Tibial nerve (tissue), 4 donors: ENCODE measurements around the gene CENPP.

ENCODE experiments used
- EP300 ChIP-seq, 2 donors: sonication (generic); formaldehyde crosslinking; IDR thresholded peaks; one replicate each; pipeline ENCODE4 v1.6.1; 2017; ENCODE audit warnings: antibody characterized with exemption in 2 of 2, mild to moderate bottlenecking in 1 of 2
- POLR2A ChIP-seq, 2 donors: fragments of 450-650 bp; IDR thresholded peaks; one replicate each; pipeline ENCODE4 v1.6.1; 2017; ENCODE audit warnings: antibody characterized with exemption in 2 of 2, mild to moderate bottlenecking in 2 of 2, moderate library complexity in 2 of 2
- TF ChIP-seq, protein P1 (sequence below), 5 experiments: fragments of 200-600 bp in 3 of 5; fragments of 450-650 bp in 2 of 5; sonication (generic) in 3 of 5; IDR thresholded peaks; one replicate each; pipeline ENCODE4 v1.5.1; 2016 to 2019; ENCODE audit warnings: antibody characterized with exemption in 5 of 5, mild to moderate bottlenecking in 3 of 5, moderate library complexity in 2 of 5

DNA sequence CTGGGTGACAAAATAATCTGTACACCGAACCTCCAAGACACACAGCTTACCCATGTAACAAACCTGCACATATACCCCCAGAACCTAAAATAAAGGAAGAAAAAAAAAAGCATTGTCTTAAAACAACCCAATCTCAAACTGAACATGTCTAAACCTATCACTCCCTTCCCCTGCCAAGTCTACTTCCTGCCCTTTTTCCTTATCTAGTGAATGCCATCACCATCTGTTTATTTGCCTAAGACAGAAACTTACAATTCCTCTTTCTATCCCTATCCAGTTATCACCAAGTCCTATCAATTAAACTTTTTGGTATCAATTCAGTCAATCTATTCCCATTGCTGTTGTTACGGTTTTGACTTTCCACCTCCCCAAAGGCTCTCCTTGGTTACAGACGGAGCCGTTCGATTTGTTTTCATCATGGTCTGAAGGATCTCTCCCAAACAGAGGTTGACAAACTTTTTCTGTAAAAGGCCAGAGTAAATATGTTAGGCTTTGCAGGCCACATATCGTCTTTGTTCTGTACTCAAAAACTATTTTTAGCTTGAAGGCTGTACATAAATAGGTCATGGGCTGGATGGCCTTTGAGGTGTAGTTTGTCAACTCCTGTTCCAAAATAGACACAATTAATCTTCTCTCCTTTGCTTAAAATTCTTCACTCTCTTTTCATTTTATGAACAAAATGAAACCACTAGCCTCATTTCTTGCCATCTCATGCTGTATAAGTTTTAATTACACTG is 12.7 kb upstream of the CENPP start:
- TF ChIP-seq, protein P1, sequence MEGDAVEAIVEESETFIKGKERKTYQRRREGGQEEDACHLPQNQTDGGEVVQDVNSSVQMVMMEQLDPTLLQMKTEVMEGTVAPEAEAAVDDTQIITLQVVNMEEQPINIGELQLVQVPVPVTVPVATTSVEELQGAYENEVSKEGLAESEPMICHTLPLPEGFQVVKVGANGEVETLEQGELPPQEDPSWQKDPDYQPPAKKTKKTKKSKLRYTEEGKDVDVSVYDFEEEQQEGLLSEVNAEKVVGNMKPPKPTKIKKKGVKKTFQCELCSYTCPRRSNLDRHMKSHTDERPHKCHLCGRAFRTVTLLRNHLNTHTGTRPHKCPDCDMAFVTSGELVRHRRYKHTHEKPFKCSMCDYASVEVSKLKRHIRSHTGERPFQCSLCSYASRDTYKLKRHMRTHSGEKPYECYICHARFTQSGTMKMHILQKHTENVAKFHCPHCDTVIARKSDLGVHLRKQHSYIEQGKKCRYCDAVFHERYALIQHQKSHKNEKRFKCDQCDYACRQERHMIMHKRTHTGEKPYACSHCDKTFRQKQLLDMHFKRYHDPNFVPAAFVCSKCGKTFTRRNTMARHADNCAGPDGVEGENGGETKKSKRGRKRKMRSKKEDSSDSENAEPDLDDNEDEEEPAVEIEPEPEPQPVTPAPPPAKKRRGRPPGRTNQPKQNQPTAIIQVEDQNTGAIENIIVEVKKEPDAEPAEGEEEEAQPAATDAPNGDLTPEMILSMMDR (IDR thresholded peaks at IDR 0.05) = no peak
- TF ChIP-seq POLR2A (IDR thresholded peaks at IDR 0.05) = no peak
- no peak for TF ChIP-seq EP300 (IDR thresholded peaks at IDR 0.05)
